Activated B cell treated with CpG ODN at 0.5 μM for 24 hours (primary cell): ENCODE measurements around the gene CHI3L1. TPM values are rescaled to one million over a fixed set of nuclear protein-coding genes. Genes with fewer than 3 reads are reported as not detected.

Experiments
- ATAC-seq: fragments of 200-7000 bp; cut with Tn5 transposase; one replicate; pipeline ENCODE4 v1.10.0; 2021; ENCODE audit warnings: low read depth, mild to moderate bottlenecking, moderate library complexity
- CTCF ChIA-PET: fragments of 350-600 bp; sonication (Branson Sonifier 250); formaldehyde crosslinking; loops from one replicate; lab custom pipeline; 2021; ENCODE audit warnings: antibody characterized with exemption; lab: Charles Lee
- POLR2A ChIA-PET: fragments of 350-600 bp; sonication (Branson Sonifier 250); formaldehyde crosslinking; loops from one replicate; lab custom pipeline; 2021; ENCODE audit warnings: antibody characterized with exemption; lab: Charles Lee
- DNase-seq: peaks from one replicate; pipeline ENCODE4 v3.0.0; 2022
- H3K27ac Mint-ChIP-seq: one replicate; pipeline ENCODE4 v1.8.0; 2020; ENCODE audit warnings: mixed read lengths
- H3K27me3 Mint-ChIP-seq: one replicate; pipeline ENCODE4 v1.8.0; 2021; ENCODE audit warnings: mixed read lengths
- H3K36me3 Mint-ChIP-seq: one replicate; pipeline ENCODE4 v1.8.0; 2021; ENCODE audit warnings: low read depth, mixed read lengths
- H3K4me1 Mint-ChIP-seq: one replicate; pipeline ENCODE4 v1.8.0; 2021; ENCODE audit warnings: mixed read lengths
- H3K4me3 Mint-ChIP-seq: one replicate; pipeline ENCODE4 v1.8.0; 2020; ENCODE audit warnings: mild to moderate bottlenecking, mixed read lengths
- H3K9me3 Mint-ChIP-seq: one replicate; pipeline ENCODE4 v1.8.0; 2020; ENCODE audit warnings: mixed read lengths
- CTCF ChIP-seq: fragments of 200-600 bp; IDR thresholded peaks from one replicate; pipeline ENCODE4 v1.8.0; 2022; ENCODE audit warnings: antibody characterized with exemption, mild to moderate bottlenecking
- intact Hi-C: fragments of 100-400 bp; cut with micrococcal nuclease; formaldehyde crosslinking; loops from one replicate; pipeline ENCODE4 v1.15.1; 2024
- total RNA-seq: library from RNA; stranded (reverse); gene quantifications from 2 replicates; pipeline ENCODE4 v1.2.3, GENCODE V29; 2022

Gene CHI3L1
- total RNA-seq, 1 donor from 2014 or later, result 0.38 TPM

- ATAC-seq (no peak), DNase-seq (no peak)
- Mint-ChIP-seq H3K27me3 (peaks cover 8% of the 10 kb centered on the region), H3K4me3 (no peak overlapping the region), H3K36me3 (no peaks in the 10 kb centered on the region), H3K27ac (no peak overlapping the region), H3K9me3 (no peaks in the 10 kb centered on the region), H3K4me1 (no peaks in the 10 kb centered on the region)
- POLR2A ChIA-PET, result no interaction called here
- CTCF ChIA-PET, result no interaction called here
- TF ChIP-seq CTCF, result no peak
- intact Hi-C loops, result no loop called here
These were observed 4.4 kb upstream of the CHI3L1 start for GRCh38 chr1:203190949-203191348.

- intact Hi-C loops, result no loop called here
- no peak for ATAC-seq
- no peak overlapping the region for H3K4me3 Mint-ChIP-seq
- H3K27me3 Mint-ChIP-seq, result peaks cover 8% of the 10 kb centered on the region
- H3K36me3 Mint-ChIP-seq, result no peaks in the 10 kb centered on the region
- CTCF ChIA-PET, result no interaction called here
- no peak for TF ChIP-seq CTCF
- no peaks in the 10 kb centered on the region for H3K9me3 Mint-ChIP-seq
- POLR2A ChIA-PET, result no interaction called here
- DNase-seq, result no peak
- H3K4me1 Mint-ChIP-seq, result no peaks in the 10 kb centered on the region
- no peak overlapping the region for H3K27ac Mint-ChIP-seq
These were observed 3.4 kb upstream of the CHI3L1 start for GRCh38 chr1:203189951-203190352.

- H3K36me3 Mint-ChIP-seq, result no peaks in the 10 kb centered on the region
- ATAC-seq, result no peak
- no peak for DNase-seq
- TF ChIP-seq CTCF, result no peak
- intact Hi-C loops, result no loop called here
- no peaks in the 10 kb centered on the region for H3K4me1 Mint-ChIP-seq
- no peak overlapping the region for H3K4me3 Mint-ChIP-seq
- ChIA-PET POLR2A (no interaction called here), CTCF (no interaction called here)
- no peaks in the 10 kb centered on the region for H3K9me3 Mint-ChIP-seq
- H3K27me3 Mint-ChIP-seq, result peaks cover 9% of the 10 kb centered on the region
- no peak overlapping the region for H3K27ac Mint-ChIP-seq
These were observed 2.3 kb upstream of the CHI3L1 start for GRCh38 chr1:203188686-203189232.

- Mint-ChIP-seq H3K4me1 (no peaks in the 10 kb centered on the region), H3K9me3 (no peaks in the 10 kb centered on the region), H3K4me3 (no peak overlapping the region), H3K27me3 (peaks cover 9% of the 10 kb centered on the region), H3K36me3 (no peaks in the 10 kb centered on the region), H3K27ac (no peak overlapping the region)
- TF ChIP-seq CTCF, result no peak
- no peak for DNase-seq
- ATAC-seq, result no peak
- intact Hi-C loops, result no loop called here
- CTCF ChIA-PET, result no interaction called here
- POLR2A ChIA-PET, result no interaction called here
These were observed 1.3 kb upstream of the CHI3L1 start for GRCh38 chr1:203187689-203188264.

- H3K27ac Mint-ChIP-seq, result no peak overlapping the region
- no peak for TF ChIP-seq CTCF
- H3K27me3 Mint-ChIP-seq, result peaks cover 9% of the 10 kb centered on the region
- CTCF ChIA-PET, result no interaction called here
- no peaks in the 10 kb centered on the region for H3K36me3 Mint-ChIP-seq
- no peak for DNase-seq
- intact Hi-C loops, result no loop called here
- POLR2A ChIA-PET, result no interaction called here
- no peak overlapping the region for H3K4me3 Mint-ChIP-seq
- ATAC-seq, result no peak
- H3K4me1 Mint-ChIP-seq, result no peaks in the 10 kb centered on the region
- H3K9me3 Mint-ChIP-seq, result no peaks in the 10 kb centered on the region
These were observed 791 bp upstream of the CHI3L1 start for GRCh38 chr1:203187304-203187685.
